GM12878 (cell line): ENCODE data around the gene DQX1. TPM values are rescaled to one million over a fixed set of nuclear protein-coding genes. Genes with fewer than 3 reads are reported as not detected.

Experiments used
- ATAC-seq: fragments of 200-7000 bp; cut with Tn5 transposase; 3 replicates; pipeline ENCODE4 v1.9.1; 2020; ENCODE audit warnings: mild to moderate bottlenecking, moderate library complexity
- BruUV-seq: library from RNA; stranded (reverse); fragments of 400-500 nt; replicated peaks from 2 replicates; lab custom pipeline; 2021; lab: Mats Ljungman, UMichigan
- CTCF ChIA-PET: fragments of 300-600 bp; sonication (Branson Sonifier 250); formaldehyde crosslinking; extraction: SDS; loops from one replicate; lab custom pipeline; 2021; ENCODE audit warnings: inconsistent platforms; lab: Yijun Ruan, JAX
- POLR2A ChIA-PET: fragments of 350-600 bp; formaldehyde crosslinking; extraction: SDS; loops from one replicate; lab custom pipeline; 2021; ENCODE audit warnings: inconsistent platforms; lab: Charles Lee
- RAD21 ChIA-PET: fragments of 300-600 bp; sonication (Branson Sonifier 250); formaldehyde crosslinking; loops from one replicate; lab custom pipeline; 2023; ENCODE audit warnings: antibody characterized with exemption; ENCODE audit not compliant: unreplicated experiment; lab: Charles Lee
- SMC1A ChIA-PET: fragments of 300-600 bp; sonication (Branson Sonifier 250); formaldehyde crosslinking; loops from one replicate; lab custom pipeline; 2023; ENCODE audit not compliant: unreplicated experiment, uncharacterized antibody; lab: Charles Lee
- DNase-seq: peaks from one replicate; pipeline ENCODE4 v3.0.0-alpha.2; 2011; ENCODE audit warnings: low read depth, low spot score
- FAIRE-seq: peaks from 3 replicates; lab custom pipeline; 2011; peaks lifted over from hg19 to GRCh38; lab: Jason Lieb, UNC
- H2AFZ ChIP-seq: 2 replicates; pipeline ENCODE4 v1.6.0; 2011; ENCODE audit warnings: low read depth, low read length, control low read depth; ENCODE audit not compliant: control insufficient read depth
- H3K27ac ChIP-seq: 2 replicates; pipeline ENCODE4 v1.5.1; 2011; ENCODE audit warnings: control low read depth; ENCODE audit not compliant: control insufficient read depth, insufficient read depth
- H3K27me3 ChIP-seq, 2 experiments: replicated peaks in 1 of 2; 2 replicates each; pipeline versions ENCODE4 v1.6.0 to v1.6.1; 2011; ENCODE audit warnings: low read length in 1 of 2; ENCODE audit not compliant: control insufficient read depth in 2 of 2, insufficient read depth in 2 of 2
- H3K36me3 ChIP-seq, 2 experiments: 2 replicates each; pipeline ENCODE4 v1.5.1; 2011; ENCODE audit warnings: low read length in 1 of 2; ENCODE audit not compliant: control insufficient read depth in 2 of 2, insufficient read depth in 2 of 2
- H3K4me1 ChIP-seq: 2 replicates; pipeline ENCODE4 v1.6.1; 2011; ENCODE audit warnings: mild to moderate bottlenecking, low read length, moderate library complexity, mixed read lengths; ENCODE audit not compliant: control insufficient read depth, insufficient read depth
- H3K4me2 ChIP-seq: 2 replicates; pipeline ENCODE4 v1.6.0; 2011; ENCODE audit warnings: control low read depth; ENCODE audit not compliant: control insufficient read depth, insufficient read depth
- H3K4me3 ChIP-seq: fragments of 200-600 bp; sonication (generic); 2 replicates; pipeline ENCODE4 v1.5.1; 2016
- H3K79me2 ChIP-seq: 2 replicates; pipeline ENCODE4 v1.6.0; 2011; ENCODE audit warnings: low read length; ENCODE audit not compliant: control insufficient read depth, insufficient read depth
- H3K9ac ChIP-seq: 2 replicates; pipeline ENCODE4 v1.8.0; 2011; ENCODE audit warnings: low read length, control low read depth, mixed read lengths; ENCODE audit not compliant: control insufficient read depth, insufficient read depth
- H3K9me3 ChIP-seq: replicated peaks from 3 replicates; pipeline ENCODE4 v1.5.1; 2011; ENCODE audit warnings: mild to moderate bottlenecking, low read length; ENCODE audit not compliant: control insufficient read depth, insufficient read depth
- H4K20me1 ChIP-seq: 2 replicates; pipeline ENCODE4 v1.6.0; 2011; ENCODE audit not compliant: control insufficient read depth, insufficient read depth
- ATF7 ChIP-seq: fragments of 450-650 bp; IDR thresholded peaks from 2 replicates; pipeline ENCODE4 v1.6.1; 2016; ENCODE audit warnings: low read depth, mild to moderate bottlenecking
- CBX3 ChIP-seq: fragments of 200-600 bp; sonication (generic); IDR thresholded peaks from 2 replicates; pipeline ENCODE4 v1.6.1; 2016; ENCODE audit warnings: low read depth, borderline replicate concordance
- CUX1 ChIP-seq: IDR thresholded peaks from 2 replicates; pipeline ENCODE4 v1.6.1; 2012; ENCODE audit warnings: improper control_type of control experiment, low read depth, low read length; ENCODE audit not compliant: insufficient replicate concordance
- EZH2 ChIP-seq: IDR thresholded peaks from 2 replicates; pipeline ENCODE4 v1.6.1; 2012; ENCODE audit warnings: low read depth, mild to moderate bottlenecking, control low read depth, inconsistent platforms, low read length, borderline replicate concordance; ENCODE audit not compliant: control insufficient read depth
- HCFC1 ChIP-seq: fragments of 150-350 bp; IDR thresholded peaks from 2 replicates; pipeline ENCODE4 v1.6.1; 2014; ENCODE audit warnings: low read length
- LARP7 ChIP-seq: fragments of 450-650 bp; IDR thresholded peaks from 2 replicates; pipeline ENCODE4 v1.6.1; 2017; ENCODE audit warnings: mild to moderate bottlenecking
- MYB ChIP-seq: fragments of 150-350 bp; IDR thresholded peaks from 2 replicates; pipeline ENCODE4 v1.6.1; 2014; ENCODE audit warnings: mild to moderate bottlenecking, low read depth, low read length, borderline replicate concordance
- NFIC ChIP-seq: IDR thresholded peaks from 2 replicates; pipeline ENCODE4 v1.6.1; 2012; ENCODE audit warnings: low read depth, mild to moderate bottlenecking, inconsistent platforms, low read length, moderate library complexity
- PAX5 ChIP-seq: IDR thresholded peaks from 2 replicates; pipeline ENCODE4 v1.6.1; 2011; ENCODE audit warnings: low read depth, low read length, borderline replicate concordance
- SMC3 ChIP-seq: IDR thresholded peaks from 2 replicates; pipeline ENCODE4 v1.6.1; 2011; ENCODE audit warnings: low read length, improper control_type of control experiment, borderline replicate concordance
- TCF12 ChIP-seq: IDR thresholded peaks from 2 replicates; pipeline ENCODE4 v1.6.1; 2011; ENCODE audit warnings: low read depth, mild to moderate bottlenecking, low read length
- ZNF24 ChIP-seq: fragments of 450-650 bp; IDR thresholded peaks from 2 replicates; pipeline ENCODE4 v1.6.1; 2017; ENCODE audit warnings: antibody characterized with exemption, mild to moderate bottlenecking
- ZNF592 ChIP-seq: fragments of 450-650 bp; IDR thresholded peaks from 2 replicates; pipeline ENCODE4 v1.6.1; 2017; ENCODE audit warnings: mild to moderate bottlenecking, moderate library complexity
- WGBS: methylation state at CpG from one replicate; pipeline ENCODE4 v1.1.6; 2016; ENCODE audit warnings: low lambda C conversion rate; ENCODE audit not compliant: insufficient replicate concordance, insufficient coverage; ENCODE audit errors: missing lambda C conversion rate; 5-methylcytosine and 5-hydroxymethylcytosine counted together
- in situ Hi-C: fragments of 300-500 bp; cut with MboI; formaldehyde crosslinking; loops from 9 replicates; pipeline ENCODE4 v1.14.3; 2018; ENCODE audit warnings: mixed read lengths
- intact Hi-C: fragments of 100-400 bp; cut with micrococcal nuclease; formaldehyde crosslinking; loops from one replicate; pipeline ENCODE4 v1.14.2; 2022; ENCODE audit not compliant: unreplicated experiment
- polyA plus RNA-seq, 11 experiments: library from polyadenylated mRNA; depleted of rRNA in 4 of 11; unstranded in 6 of 11; stranded (reverse) in 5 of 11; fragments of >200 nt; fragmentation: Nextera tagmentation in 4 of 11; fragmentation: Illumina TruSeq in 1 of 11; extraction: Ambion mirVana in 4 of 11; extraction: Trizol in 1 of 11; gene quantifications; 1 replicate in 1 of 11; 2 replicates in 10 of 11; pipeline versions ENCODE4 v1.2.1 to v1.2.3, GENCODE V29; 2011 to 2016; ENCODE audit warnings: inconsistent platforms in 2 of 11, missing spikeins in 2 of 11, low read depth in 1 of 11
- total RNA-seq, 4 experiments: library from RNA; depleted of rRNA in 3 of 4; stranded (reverse); fragments of >200 nt in 3 of 4; fragmentation: Illumina TruSeq in 1 of 4; extraction: Trizol in 1 of 4; gene quantifications; 2 replicates each; pipeline versions ENCODE4 v1.2.1 to v1.2.3, GENCODE V29; 2013 to 2021

Gene DQX1
- total and polyA plus RNA-seq, 10 of the 15 experiments (the other 5 are each of a cell fraction or from before 2014, with no cell fraction given) = 0.34 to 2.1 (median 0.86) TPM

- Histone ChIP-seq H2AFZ (peak within 1 kb of the TSS; percentile 100), H3K4me3 (peak within 1 kb of the TSS; percentile 98), H3K9me3 (no peaks in the 10 kb centered on the region), H3K4me1 (peaks cover 27% of the 10 kb centered on the region), H3K27me3 (peaks cover 0 to under 1% of the 10 kb centered on the region in 2 experiments; a peak in 1 of 4 replicates), H3K4me2 (peak within 1 kb of the TSS; percentile 95), H4K20me1 (no peaks in the 10 kb centered on the region), H3K27ac (peak within 1 kb of the TSS; percentile 97), H3K36me3 (peaks cover 0 to 7% of the 10 kb centered on the region in 2 experiments; a peak in 1 of 4 replicates), H3K79me2 (peaks cover 12% of the 10 kb centered on the region), H3K9ac (peak within 1 kb of the TSS; percentile 93)
- WGBS = 1% methylated on average over 56 of the region's 56 CpGs
- in situ Hi-C loops (no loop called here), intact Hi-C loops (loop anchor here (1.0 kb wide), 2 partner anchors 22 to 80 kb away; partner anchors contain the start of genes AUP1 and HTRA2)
- SMC1A ChIA-PET = interaction anchor here (0.7 to 5.2 kb wide), 8 partner anchors 15 to 79 kb away, joined by 3 to 71 read pairs (median 4); partner anchors contain the start of genes AUP1, DQX1 and HTRA2
- RAD21 ChIA-PET = interaction anchor here (0.7 to 5.5 kb wide), 8 partner anchors 24 to 84 kb away, joined by 3 to 61 read pairs (median 4); partner anchors contain the start of genes AUP1, HTRA2 and WBP1
- FAIRE-seq (peak; percentile 97), ATAC-seq (peak; percentile 89), DNase-seq (peak; percentile 95)
- CTCF ChIA-PET = interaction anchor here (0.6 to 13.9 kb wide), 10 partner anchors 12 to 79 kb away, joined by 3 to 231 read pairs (median 4); partner anchors contain the start of genes AUP1, CCDC142, DQX1 and HTRA2
- POLR2A ChIA-PET = interaction anchor here (0.7 to 5.8 kb wide), 13 partner anchors 15 to 111 kb away, joined by 3 to 33 read pairs (median 4); partner anchors contain the start of genes AUP1, DQX1, HTRA2 and TTC31
- BruUV-seq = no TSS peak
- TF ChIP-seq NFIC (no peak), ZNF592 (no peak), MYB (no peak), TCF12 (peak; percentile 5; the same call in 1 of the 2 replicates), PAX5 (no peak), CBX3 (no peak), LARP7 (peak; percentile 80), ATF7 (0 out of 2 replicates have a peak, but pooled peaks have one; percentile 36), SMC3 (peak; percentile 56), ZNF24 (no peak), CUX1 (no peak), HCFC1 (peak; percentile 45; the same call in 1 of the 2 replicates), EZH2 (no peak)
Observed at GRCh38 chr2:74507145-74507925, 18.7 kb downstream of the DQX1 start, which contains the start of gene PCGF1. PCGF1 (minus strand) TSS chr2:74507695; CDS start chr2:74507668, 27 bp downstream.
